ENCODE measurements around the gene CSAD. TPM values are rescaled to one million over a fixed set of nuclear protein-coding genes. Genes with fewer than 3 reads are reported as not detected.

CSAD gene
- total and polyA plus RNA-seq, 2 experiments from 2014 or later: 15.7 to 16.8 TPM

DNA sequence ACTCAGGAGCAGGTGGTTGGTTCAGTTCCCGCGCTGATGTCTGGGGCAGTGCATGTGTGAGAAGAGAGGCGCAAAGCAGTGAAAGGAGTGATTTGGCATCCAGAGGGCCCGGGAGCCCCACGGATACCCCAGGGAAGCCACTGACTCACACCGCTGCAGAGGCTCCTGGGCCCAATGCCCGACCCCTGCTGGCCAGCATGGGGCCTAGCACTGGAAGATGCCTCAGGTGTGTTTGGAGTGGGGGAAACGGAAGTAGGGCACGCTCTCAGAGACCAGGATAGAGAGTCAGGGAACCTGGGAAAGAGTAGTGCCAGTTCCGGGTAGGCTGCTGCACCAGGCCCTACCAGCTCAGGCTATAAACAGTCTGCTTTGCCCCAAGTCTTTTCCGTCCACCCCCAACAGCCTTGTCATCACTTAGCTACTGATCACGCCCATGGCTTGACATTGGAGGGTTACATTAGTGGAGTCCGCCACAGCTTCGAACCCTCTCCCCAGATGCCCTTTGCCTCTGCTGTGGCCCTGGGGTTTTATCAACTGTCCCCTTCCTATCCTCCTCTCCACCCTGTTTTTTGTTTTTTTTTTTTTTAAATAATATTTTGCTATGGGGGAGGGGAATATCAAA is 9.5 kb upstream of the CSAD start:
- H4K20me1 ChIP-seq (ENCODE audit: insufficient read depth, poor library complexity, severe bottlenecking): peaks cover under 1% of the 10 kb centered on the region
- no peaks in the 10 kb centered on the region for H3K27me3 ChIP-seq
- peaks cover 2% of the 10 kb centered on the region for H3K79me2 ChIP-seq
- no peaks in the 10 kb centered on the region for H3K9me3 ChIP-seq (ENCODE audit: low read depth)
- WGBS (ENCODE audit: low lambda C conversion rate, missing lambda C conversion rate): 55% methylated on average over 14 of the region's 14 CpGs
- peak; percentile 83 for DNase-seq (ENCODE audit: low spot score)
- H3K36me3 ChIP-seq (replicated peaks; ENCODE audit: insufficient read depth, low read depth): no peaks in the 10 kb centered on the region
- no peaks in the 10 kb centered on the region for H3K9me2 ChIP-seq (replicated peaks; ENCODE audit: insufficient read depth)
- no peak overlapping the region for H3K4me3 ChIP-seq
- H3K27ac ChIP-seq: no peak overlapping the region
- H2AFZ ChIP-seq: no peak overlapping the region
- no peak for TF ChIP-seq EZH2 (IDR thresholded peaks at IDR 0.05; ENCODE audit: borderline replicate concordance)
- TF ChIP-seq, protein P1, sequence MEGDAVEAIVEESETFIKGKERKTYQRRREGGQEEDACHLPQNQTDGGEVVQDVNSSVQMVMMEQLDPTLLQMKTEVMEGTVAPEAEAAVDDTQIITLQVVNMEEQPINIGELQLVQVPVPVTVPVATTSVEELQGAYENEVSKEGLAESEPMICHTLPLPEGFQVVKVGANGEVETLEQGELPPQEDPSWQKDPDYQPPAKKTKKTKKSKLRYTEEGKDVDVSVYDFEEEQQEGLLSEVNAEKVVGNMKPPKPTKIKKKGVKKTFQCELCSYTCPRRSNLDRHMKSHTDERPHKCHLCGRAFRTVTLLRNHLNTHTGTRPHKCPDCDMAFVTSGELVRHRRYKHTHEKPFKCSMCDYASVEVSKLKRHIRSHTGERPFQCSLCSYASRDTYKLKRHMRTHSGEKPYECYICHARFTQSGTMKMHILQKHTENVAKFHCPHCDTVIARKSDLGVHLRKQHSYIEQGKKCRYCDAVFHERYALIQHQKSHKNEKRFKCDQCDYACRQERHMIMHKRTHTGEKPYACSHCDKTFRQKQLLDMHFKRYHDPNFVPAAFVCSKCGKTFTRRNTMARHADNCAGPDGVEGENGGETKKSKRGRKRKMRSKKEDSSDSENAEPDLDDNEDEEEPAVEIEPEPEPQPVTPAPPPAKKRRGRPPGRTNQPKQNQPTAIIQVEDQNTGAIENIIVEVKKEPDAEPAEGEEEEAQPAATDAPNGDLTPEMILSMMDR (IDR thresholded peaks at IDR 0.05; ENCODE audit: poor library complexity): peak; percentile 72
- TF ChIP-seq EZH2phosphoT487 (IDR thresholded peaks at IDR 0.05; ENCODE audit: low read depth, severe bottlenecking, unreplicated experiment): no peak
- H3K4me2 ChIP-seq: no peak overlapping the region
- H3K4me1 ChIP-seq (ENCODE audit: insufficient read depth): no peaks in the 10 kb centered on the region

DNA sequence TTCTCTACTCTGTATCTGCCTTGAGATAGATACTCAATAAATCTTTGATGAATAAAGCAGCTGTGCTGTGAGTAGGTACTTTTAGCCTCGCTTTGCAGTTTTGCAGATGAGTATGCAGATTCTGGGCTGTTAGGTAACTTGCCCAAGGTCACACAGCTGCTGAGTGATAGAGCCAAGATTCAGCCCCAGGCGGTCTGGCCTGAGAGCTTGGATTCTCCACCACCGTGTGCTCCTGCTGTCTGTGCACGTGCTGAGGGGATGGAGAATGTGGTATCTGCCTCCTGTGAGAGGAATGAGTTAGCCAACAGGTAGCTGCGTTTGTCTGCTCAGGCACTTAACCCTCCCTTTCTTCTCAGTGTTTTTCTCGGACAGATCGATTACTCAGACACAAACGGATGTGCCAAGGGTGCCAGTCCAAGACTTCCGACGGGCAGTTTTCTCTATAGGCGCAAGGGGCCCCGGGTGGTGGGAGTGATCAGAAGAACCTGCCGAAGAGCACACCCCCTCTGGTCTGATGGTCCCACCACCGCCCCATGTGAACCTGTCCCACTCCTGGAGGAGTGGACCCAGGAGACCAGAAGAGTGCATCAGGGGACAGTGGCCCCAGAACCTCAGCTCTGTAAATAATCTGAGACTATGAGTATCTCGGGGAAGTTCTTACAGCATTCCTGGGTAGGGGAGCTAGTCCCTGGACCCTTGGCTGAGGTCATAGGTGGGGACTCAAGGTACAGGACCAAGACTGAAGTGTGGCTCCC is 6.6 kb upstream of the CSAD start:
- no peak overlapping the region for H3K4me2 ChIP-seq
- H3K27ac ChIP-seq: no peak overlapping the region
- no peaks in the 10 kb centered on the region for H3K9me3 ChIP-seq (ENCODE audit: low read depth)
- H3K9me2 ChIP-seq (replicated peaks; ENCODE audit: insufficient read depth): no peaks in the 10 kb centered on the region
- WGBS (ENCODE audit: low lambda C conversion rate, missing lambda C conversion rate): 92% methylated on average over 15 of the region's 15 CpGs
- no peaks in the 10 kb centered on the region for H3K27me3 ChIP-seq
- no peak overlapping the region for H3K4me3 ChIP-seq
- no peak for DNase-seq (ENCODE audit: low spot score)
- peaks cover 14% of the 10 kb centered on the region for H3K4me1 ChIP-seq (ENCODE audit: insufficient read depth)
- no peak overlapping the region for H2AFZ ChIP-seq
- H3K79me2 ChIP-seq: peaks cover 27% of the 10 kb centered on the region
- no peaks in the 10 kb centered on the region for H3K36me3 ChIP-seq (replicated peaks; ENCODE audit: insufficient read depth, low read depth)
- TF ChIP-seq, protein P1 (IDR thresholded peaks at IDR 0.05; ENCODE audit: poor library complexity): no peak
- TF ChIP-seq EZH2phosphoT487 (IDR thresholded peaks at IDR 0.05; ENCODE audit: low read depth, severe bottlenecking, unreplicated experiment): no peak
- H4K20me1 ChIP-seq (ENCODE audit: insufficient read depth, poor library complexity, severe bottlenecking): peaks cover 6% of the 10 kb centered on the region

DNA sequence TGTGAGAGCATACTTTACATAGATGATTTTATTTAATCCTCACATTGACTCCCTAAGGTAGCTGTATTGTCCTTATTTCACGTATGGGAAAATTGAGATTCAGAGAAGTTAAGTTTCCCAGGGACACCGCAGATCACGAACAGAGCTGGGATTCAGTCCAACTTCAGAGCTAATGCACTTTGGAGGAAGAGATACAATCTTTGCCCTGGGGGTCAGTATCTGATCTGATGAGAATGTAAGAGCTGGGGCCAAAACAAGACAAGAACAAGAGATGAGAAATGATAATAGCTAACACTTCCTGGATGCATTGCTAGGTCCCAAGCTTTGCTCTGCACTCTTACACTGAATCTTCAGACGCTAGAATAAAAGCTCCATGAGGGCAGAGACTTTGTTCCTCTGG is 6.0 kb upstream of the CSAD start:
- Histone ChIP-seq H3K36me3 (replicated peaks; ENCODE audit: insufficient read depth, low read depth) (no peaks in the 10 kb centered on the region), H3K79me2 (peaks cover 33% of the 10 kb centered on the region), H3K4me2 (no peak overlapping the region), H3K9me3 (ENCODE audit: low read depth) (no peaks in the 10 kb centered on the region), H3K9me2 (replicated peaks; ENCODE audit: insufficient read depth) (no peaks in the 10 kb centered on the region), H3K27me3 (no peaks in the 10 kb centered on the region), H2AFZ (no peak overlapping the region), H3K4me3 (no peak overlapping the region), H3K4me1 (ENCODE audit: insufficient read depth) (peaks cover 20% of the 10 kb centered on the region), H4K20me1 (ENCODE audit: insufficient read depth, poor library complexity, severe bottlenecking) (peaks cover 6% of the 10 kb centered on the region), H3K27ac (no peak overlapping the region)
- WGBS (ENCODE audit: low lambda C conversion rate, missing lambda C conversion rate): 84% methylated on average over 4 of the region's 4 CpGs
- TF ChIP-seq EZH2 (IDR thresholded peaks at IDR 0.05; ENCODE audit: borderline replicate concordance): no peak
- TF ChIP-seq, protein P1 (IDR thresholded peaks at IDR 0.05; ENCODE audit: poor library complexity): no peak
- TF ChIP-seq EZH2phosphoT487 (IDR thresholded peaks at IDR 0.05; ENCODE audit: low read depth, severe bottlenecking, unreplicated experiment): no peak
- DNase-seq (ENCODE audit: low spot score): no peak

Measured in hepatocyte (in vitro differentiated cells).